Loucy (cell line): ENCODE measurements around the gene ISG20L2.

Source experiments
- CTCF ChIP-seq: fragments of 200-600 bp; sonication (generic); conservative IDR thresholded peaks from 2 replicates; pipeline ENCODE4 v1.5.1; 2014; ENCODE audit warnings: mild to moderate bottlenecking, antibody characterized with exemption, low read length
- EZH2phosphoT487 ChIP-seq: fragments of 200-600 bp; IDR thresholded peaks from 2 replicates; pipeline ENCODE4 v1.6.1; 2018; ENCODE audit warnings: antibody characterized with exemption, mild to moderate bottlenecking, moderate library complexity, borderline replicate concordance

- no peak for TF ChIP-seq CTCF
- no peak for TF ChIP-seq EZH2phosphoT487
These were observed 24.4 kb upstream of the ISG20L2 start for GRCh38 chr1:156752843-156753482.
